Chondrocyte (in vitro differentiated cells): ENCODE data around the gene SMIM12. TPM values are rescaled to one million over a fixed set of nuclear protein-coding genes. Genes with fewer than 3 reads are reported as not detected.

Experiments used
- DNase-seq: peaks from one replicate; pipeline ENCODE4 v3.0.0; 2021; ENCODE audit warnings: mixed read lengths, low spot score
- H3K27ac Mint-ChIP-seq: one replicate; pipeline ENCODE4 v1.8.0; 2021; ENCODE audit warnings: mild to moderate bottlenecking, moderate library complexity, mixed read lengths; ENCODE audit not compliant: unreplicated experiment
- H3K27me3 Mint-ChIP-seq: 2 replicates; pipeline ENCODE4 v1.8.0; 2021; ENCODE audit warnings: low read depth, mixed read lengths
- H3K36me3 Mint-ChIP-seq: 2 replicates; pipeline ENCODE4 v1.8.0; 2021; ENCODE audit warnings: low read depth, mixed read lengths
- H3K4me1 Mint-ChIP-seq: 2 replicates; pipeline ENCODE4 v1.8.0; 2021; ENCODE audit warnings: low read depth, mild to moderate bottlenecking, mixed read lengths
- H3K4me3 Mint-ChIP-seq: one replicate; pipeline ENCODE4 v1.8.0; 2021; ENCODE audit warnings: mild to moderate bottlenecking, moderate library complexity, mixed read lengths; ENCODE audit not compliant: unreplicated experiment
- H3K9me3 Mint-ChIP-seq: 2 replicates; pipeline ENCODE4 v1.8.0; 2021; ENCODE audit warnings: low read depth, mixed read lengths
- CTCF ChIP-seq: fragments of 200-600 bp; sonication (generic); IDR thresholded peaks from 2 replicates; pipeline ENCODE4 v1.5.0; 2021; ENCODE audit warnings: antibody characterized with exemption, mild to moderate bottlenecking, moderate library complexity
- total RNA-seq: library from RNA; stranded (reverse); gene quantifications from 3 replicates; pipeline ENCODE4 v1.2.1, GENCODE V29; 2021

Gene SMIM12
- total RNA-seq, 1 donor from 2014 or later = 40.6 TPM

- TF ChIP-seq CTCF = no peak
- no peak overlapping the region for H3K27ac Mint-ChIP-seq
- H3K27me3 Mint-ChIP-seq = no peaks in the 10 kb centered on the region
- H3K9me3 Mint-ChIP-seq = no peaks in the 10 kb centered on the region
- peaks cover 8% of the 10 kb centered on the region for H3K36me3 Mint-ChIP-seq
- H3K4me1 Mint-ChIP-seq = peaks cover 24% of the 10 kb centered on the region
- DNase-seq = no peak
- no peak overlapping the region for H3K4me3 Mint-ChIP-seq
Observed at GRCh38 chr1:34844252-34844634, 15.3 kb downstream of the SMIM12 start.

- H3K36me3 Mint-ChIP-seq = peaks cover 4% of the 10 kb centered on the region
- no peaks in the 10 kb centered on the region for H3K27me3 Mint-ChIP-seq
- H3K9me3 Mint-ChIP-seq = no peaks in the 10 kb centered on the region
- H3K4me3 Mint-ChIP-seq = no peak overlapping the region
- no peak for DNase-seq
- H3K27ac Mint-ChIP-seq = peak overlapping the region; percentile 28
- no peak for TF ChIP-seq CTCF
- H3K4me1 Mint-ChIP-seq = peaks cover 21% of the 10 kb centered on the region
Observed at GRCh38 chr1:34843392-34844251, 15.9 kb downstream of the SMIM12 start.

DNA sequence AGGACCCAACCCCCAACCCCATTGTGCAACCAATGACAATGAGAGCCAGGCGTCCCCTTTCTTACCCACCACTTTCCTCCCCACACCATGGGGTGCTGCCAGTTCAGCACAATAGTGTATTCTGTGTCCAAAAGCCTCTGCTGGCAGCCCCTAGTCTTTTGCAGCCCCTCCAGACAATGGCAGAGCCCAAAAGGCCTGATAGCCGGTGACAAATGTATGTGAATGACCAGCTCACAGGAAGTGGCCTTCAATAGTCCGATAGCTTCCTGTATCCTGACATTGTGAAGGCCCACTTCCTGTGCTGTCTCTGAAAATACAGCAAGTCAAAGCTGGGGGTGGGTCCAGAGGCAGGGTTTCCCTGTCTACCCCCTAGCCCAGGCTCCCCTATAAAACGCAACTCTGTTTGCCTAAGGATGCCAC is 16.6 kb downstream of the SMIM12 start:
- H3K4me1 Mint-ChIP-seq = peaks cover 14% of the 10 kb centered on the region
- H3K36me3 Mint-ChIP-seq = peaks cover 2% of the 10 kb centered on the region
- no peak for DNase-seq
- no peaks in the 10 kb centered on the region for H3K27me3 Mint-ChIP-seq
- no peak overlapping the region for H3K4me3 Mint-ChIP-seq
- no peak overlapping the region for H3K27ac Mint-ChIP-seq
- H3K9me3 Mint-ChIP-seq = no peaks in the 10 kb centered on the region
- no peak for TF ChIP-seq CTCF

- no peak overlapping the region for H3K4me3 Mint-ChIP-seq
- DNase-seq = no peak
- H3K4me1 Mint-ChIP-seq = peaks cover 19% of the 10 kb centered on the region
- peaks cover 2% of the 10 kb centered on the region for H3K36me3 Mint-ChIP-seq
- no peaks in the 10 kb centered on the region for H3K27me3 Mint-ChIP-seq
- TF ChIP-seq CTCF = no peak
- no peak overlapping the region for H3K27ac Mint-ChIP-seq
- no peaks in the 10 kb centered on the region for H3K9me3 Mint-ChIP-seq
Observed at GRCh38 chr1:34842073-34842472, 17.5 kb downstream of the SMIM12 start.

DNA sequence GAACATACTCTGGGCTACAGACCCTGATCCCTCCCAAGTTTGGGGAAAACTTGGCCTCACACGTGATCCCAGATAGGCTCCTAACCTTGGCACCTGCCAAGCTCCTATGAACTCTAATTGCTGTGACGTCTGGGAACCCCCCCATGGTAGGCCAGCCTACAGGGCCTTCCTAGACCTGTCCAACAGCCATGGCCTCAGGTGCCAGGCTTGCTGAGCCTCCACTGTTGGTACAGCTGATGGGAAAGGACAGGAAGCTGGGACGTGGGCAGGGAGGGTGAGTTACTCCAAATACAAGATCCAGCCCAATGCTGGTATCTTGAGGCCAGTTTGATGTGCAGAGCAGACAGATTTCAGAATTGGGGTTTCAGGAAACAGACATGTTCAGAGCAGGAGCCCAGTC is 19.1 kb downstream of the SMIM12 start:
- no peak overlapping the region for H3K4me3 Mint-ChIP-seq
- H3K36me3 Mint-ChIP-seq = peaks cover 2% of the 10 kb centered on the region
- H3K9me3 Mint-ChIP-seq = no peaks in the 10 kb centered on the region
- no peak for DNase-seq
- no peak for TF ChIP-seq CTCF
- no peak overlapping the region for H3K27ac Mint-ChIP-seq
- no peaks in the 10 kb centered on the region for H3K27me3 Mint-ChIP-seq
- H3K4me1 Mint-ChIP-seq = peaks cover 35% of the 10 kb centered on the region
